GM19043 (cell line): ENCODE results near the gene MYH10.
"Not testable (repeated sequence)": the region's sequence is repeated elsewhere in the genome, so short reads cannot be mapped to it uniquely, and the experiment has no call there.

Source experiments
- ATAC-seq: cut with Tn5 transposase; IDR thresholded peaks from one replicate; pipeline ENCODE4 v1.9.1; 2021; ENCODE audit warnings: low read depth; ENCODE audit not compliant: unreplicated experiment

The MYH10 gene

DNA sequence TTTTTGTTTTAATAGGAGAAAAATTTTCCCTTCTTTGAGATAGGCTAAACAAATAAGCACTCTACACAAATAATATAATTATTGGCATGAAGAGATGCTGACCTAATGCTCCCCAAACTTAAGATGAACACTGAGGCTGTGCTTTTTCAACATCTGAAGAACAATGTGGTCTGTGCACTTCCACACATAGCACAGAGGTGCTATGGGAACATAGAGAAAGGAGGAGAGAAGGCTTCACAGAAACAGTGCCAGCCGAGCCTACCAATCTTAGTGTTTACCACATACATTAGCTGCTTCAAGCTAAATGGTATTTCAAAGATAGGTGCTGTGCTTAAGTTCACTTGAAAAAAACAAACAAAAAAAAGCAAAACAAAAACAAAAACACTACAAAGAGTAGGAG is 72.4 kb downstream of the MYH10 start:
- no peak for ATAC-seq

DNA sequence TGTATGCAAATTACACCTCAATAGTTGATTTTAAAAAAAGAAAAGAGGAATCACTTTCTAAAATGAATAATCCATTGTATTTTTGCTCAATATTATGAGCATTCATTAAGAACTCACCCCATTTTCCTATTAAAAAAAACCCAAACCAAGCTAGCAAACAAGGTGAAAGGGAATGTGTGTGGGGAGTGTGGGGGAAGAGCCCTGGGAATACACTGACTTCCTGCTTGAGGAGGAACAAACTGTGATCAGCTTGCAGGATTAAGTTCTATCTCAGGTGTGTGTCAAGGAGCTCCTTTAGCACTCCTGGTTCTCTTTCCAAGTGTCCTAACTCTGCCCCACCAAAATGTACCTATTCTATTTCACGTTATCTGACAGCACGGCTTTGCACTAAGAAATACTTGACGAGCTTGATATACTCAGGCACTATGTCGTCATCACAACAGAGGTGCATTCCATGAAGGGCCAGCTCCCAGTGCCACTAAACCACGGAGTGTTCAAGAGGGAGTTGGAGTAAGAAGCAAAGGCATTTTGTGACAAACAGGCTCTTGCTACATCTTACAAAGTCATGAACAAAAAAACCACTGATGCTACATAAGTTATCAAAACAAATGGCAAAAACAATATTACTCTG is 73.2 kb downstream of the MYH10 start:
- ATAC-seq = no peak

DNA sequence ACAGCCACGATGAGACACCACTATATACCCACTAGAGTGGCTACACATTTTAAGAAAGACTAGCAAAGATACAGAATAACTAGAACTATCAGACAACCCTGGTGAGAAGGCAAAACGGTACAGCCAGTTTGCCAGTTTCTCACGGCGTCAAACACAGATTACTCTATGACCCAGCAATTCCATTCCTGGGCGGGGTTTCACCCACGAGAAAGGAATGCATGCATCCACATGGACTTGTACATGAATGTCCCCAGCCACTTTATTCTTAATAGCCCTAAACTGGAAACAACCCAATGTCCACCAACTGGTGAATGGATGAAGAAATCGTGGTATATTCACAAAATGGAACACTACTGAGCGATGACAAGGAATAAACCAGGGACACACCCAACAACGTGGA is 74.5 kb downstream of the MYH10 start:
- ATAC-seq = no peak

DNA sequence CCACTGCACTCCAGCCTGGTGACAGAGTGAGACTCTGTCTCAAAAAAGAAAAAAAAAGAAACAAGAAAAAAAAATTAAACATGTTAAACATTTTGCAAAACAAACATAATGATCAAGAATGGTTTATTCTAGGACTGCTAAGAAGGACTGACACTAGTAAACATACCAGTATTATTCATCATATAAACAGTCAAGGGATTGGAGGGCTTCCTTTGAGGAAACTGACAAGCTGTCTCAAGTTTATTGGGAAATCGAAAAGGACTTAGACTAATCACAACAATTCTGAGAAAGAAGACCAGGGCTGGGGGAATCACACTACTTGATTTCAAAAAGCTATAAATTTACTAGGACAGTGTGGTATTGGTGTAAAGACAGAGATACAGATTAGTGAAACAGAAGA is 75.5 kb downstream of the MYH10 start:
- ATAC-seq = no peak

DNA sequence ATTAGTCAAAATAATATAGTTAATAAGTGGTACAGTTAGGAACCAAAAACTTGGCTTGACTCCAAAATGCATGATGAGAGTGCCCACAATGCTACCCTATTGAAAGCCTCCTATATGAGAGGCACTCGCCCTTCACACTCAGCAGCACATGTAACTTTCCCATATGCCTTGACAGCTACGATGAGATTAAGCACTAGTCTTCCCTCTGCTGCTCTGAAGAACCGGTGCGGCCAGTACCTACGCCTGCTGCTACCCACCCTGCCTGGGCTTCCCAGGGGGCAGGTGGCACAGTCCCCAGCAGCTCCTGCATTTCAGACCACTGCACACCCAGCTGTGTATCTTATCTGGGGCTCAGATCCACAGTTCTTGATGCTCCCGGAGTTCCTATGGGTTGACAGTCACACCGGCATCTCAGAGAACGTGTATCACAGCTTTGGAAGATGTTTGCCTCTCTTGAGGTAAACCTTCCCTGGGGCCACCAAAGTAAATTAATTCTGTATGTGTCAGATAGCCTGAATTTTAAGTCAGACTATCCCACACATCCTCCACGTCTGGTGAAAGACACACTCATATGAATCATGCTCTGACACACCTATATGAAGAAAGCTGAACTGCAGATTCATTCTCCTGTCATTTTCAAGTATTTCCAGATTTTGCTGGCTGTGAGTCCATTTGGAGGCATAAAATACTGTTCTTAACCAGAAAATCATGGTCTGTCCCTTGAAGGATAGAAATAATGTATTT is 77.8 kb downstream of the MYH10 start:
- ATAC-seq = no peak

DNA sequence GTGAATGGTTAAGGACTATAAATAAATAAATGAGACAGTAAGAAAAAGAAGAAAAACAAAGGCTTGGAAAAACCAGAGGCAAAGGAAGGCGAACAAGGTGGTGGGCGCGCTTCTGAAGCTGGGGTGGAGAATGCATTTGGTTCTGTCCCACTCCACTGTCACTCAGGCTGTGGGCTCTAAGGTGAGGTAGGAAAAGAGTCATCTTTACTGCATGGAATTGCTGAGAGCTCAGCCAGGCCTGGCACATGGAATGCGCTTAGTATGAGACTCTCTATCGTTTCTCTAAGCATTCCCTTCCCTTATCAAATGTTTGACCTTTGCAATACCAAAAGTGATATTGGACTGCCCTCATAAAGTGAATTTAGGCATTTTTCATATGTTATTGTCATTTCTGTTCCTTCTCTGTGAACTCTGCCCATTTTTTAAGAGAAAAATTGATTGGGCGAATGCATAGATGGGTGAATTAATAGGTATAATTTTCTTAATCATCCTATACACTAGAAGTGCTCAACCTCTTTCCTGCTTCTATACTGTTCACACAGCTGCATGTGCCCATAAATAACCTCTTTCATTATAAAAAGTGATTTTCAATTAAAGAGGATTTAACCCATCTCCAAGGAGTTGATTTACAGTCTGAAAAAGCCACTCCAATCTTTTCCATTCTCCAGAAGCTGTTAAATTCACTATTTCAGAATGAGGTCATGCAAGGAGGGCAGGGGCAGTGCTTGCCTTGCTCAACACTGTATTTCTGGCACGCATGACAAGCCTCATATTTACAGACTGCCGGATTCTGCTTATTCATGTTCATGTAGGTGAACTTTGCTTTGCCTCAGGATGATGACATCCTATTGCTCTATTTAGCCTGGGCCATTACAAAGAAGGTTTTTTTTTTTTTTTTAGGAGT is 87.7 kb downstream of the MYH10 start:
- no peak for ATAC-seq

DNA sequence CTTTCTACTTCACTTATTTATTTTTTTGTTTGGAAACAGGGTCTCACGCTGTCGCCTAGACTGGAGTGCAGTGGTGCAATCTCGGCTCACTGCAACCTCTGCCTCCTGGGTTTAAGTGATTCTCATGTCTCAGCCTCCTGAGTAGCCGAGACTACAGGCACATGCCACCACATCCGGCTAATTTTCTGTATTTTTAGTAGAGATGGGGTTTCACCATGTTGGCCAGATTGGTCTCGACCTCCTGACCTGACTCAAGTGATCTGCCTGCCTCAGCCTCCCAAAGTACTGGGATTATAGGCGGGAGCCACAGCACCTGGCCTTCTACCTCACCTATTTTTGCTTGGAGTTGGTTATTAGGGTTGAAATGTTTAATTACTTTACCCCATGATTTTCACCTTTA is 90.5 kb downstream of the MYH10 start:
- ATAC-seq = not testable (repeated sequence)

DNA sequence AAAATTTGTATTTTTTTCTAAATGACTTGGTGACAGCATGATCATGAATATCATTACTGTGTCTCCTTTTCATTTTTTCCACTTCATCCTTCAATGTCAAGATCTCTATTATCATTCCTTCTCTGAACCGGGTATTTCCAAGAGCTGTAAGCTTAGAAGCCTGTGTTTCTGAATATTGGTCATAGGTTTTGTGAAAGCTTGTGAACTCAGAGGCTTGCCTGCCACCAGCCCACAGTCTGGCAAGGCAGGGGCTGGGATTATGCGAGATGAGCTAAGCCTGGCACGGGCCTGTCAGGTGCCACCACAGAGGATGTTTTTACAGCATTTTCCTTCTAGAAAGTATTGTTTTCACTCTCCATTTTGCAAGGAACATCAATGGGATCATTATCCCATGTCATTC is 92.8 kb downstream of the MYH10 start:
- ATAC-seq = no peak

DNA sequence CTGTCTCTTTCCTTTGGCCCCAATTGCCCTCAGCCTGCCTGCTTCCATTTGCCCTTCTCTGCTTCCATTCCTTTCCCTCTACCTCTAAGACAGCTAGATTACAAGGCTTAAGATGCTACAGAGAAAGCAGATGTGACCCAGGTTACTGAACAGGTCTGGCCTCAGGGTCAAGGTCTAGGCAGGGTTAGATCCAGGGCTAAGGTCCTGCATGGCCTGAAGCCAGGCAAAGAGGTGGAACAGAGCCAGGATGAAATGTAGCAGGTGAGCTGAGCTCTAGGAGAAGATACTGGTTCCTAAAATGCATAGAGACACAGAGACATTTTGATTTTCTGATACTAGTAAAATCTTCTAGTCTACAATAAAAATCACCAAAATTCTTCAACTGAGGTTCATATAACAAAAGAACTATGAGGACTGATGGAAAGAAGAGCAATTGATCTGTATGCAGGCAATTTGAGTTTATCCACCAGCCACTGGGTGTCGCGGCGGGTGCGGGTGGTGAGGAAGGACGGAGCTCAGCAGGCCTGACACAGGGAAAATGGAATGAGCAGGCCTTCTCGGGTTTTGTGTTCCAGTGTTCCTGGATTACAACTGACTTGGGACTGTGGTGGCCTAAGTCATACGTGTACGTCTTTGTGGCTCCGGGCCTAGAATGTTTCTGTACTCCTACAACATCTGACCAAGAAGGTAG is 95.9 kb downstream of the MYH10 start:
- ATAC-seq = no peak

DNA sequence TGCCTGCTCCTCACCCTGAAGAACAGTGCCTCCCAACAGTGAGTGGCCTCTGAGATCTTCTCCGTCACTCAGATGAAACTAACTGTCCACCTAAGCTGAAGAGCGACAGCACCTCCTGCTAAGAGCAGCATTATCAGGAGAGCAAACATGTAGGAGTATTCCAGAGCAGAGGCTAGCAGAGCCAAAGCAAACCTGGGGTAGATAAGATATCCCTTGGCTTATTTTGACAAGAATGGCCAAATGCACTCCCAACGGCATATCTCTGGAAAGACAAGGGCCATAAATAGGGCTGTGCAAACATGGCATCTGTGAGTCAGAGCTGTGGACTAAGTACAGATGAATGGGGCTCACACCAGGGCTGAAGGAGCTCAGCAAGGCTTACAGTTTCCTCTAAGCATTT is 98.5 kb downstream of the MYH10 start:
- ATAC-seq = no peak

DNA sequence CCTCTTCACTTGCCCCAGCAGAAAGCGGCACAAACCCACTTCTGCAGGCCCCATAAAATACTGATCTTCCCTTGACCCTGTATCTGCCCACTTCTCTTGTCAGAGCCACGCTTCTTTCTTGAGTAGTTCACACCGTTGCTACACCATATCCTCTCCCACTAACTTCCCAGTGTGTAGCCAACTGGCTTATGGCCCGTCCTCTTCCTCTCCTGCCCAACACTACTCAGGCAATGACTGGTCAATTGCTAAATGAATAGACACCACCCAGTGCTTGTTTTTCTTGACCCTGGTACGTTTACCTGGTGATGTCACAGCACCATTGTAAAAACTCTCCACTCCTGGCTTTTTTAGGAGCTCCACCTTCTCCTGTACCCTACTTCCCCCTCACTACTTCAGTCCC is 107.9 kb downstream of the MYH10 start:
- no peak for ATAC-seq

DNA sequence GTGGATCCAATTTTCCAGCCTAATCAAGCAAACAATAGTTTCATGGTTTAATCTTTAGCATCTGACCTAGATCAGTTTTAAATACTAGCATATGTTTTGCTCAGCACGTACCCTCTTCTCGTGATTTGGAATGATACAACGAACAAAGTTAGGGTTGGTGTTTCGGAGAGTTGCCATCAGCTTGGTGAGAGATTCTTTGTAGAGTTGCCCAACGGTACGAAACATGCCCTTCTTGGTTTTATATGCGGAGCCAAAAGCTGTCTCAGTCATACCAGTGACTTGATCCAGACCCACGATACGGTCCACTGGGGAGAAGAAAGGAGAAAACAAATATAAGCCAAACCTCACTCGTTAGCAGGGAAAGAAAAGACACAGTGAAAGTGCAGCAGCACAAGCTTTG is 109.5 kb downstream of the MYH10 start:
- no peak for ATAC-seq

DNA sequence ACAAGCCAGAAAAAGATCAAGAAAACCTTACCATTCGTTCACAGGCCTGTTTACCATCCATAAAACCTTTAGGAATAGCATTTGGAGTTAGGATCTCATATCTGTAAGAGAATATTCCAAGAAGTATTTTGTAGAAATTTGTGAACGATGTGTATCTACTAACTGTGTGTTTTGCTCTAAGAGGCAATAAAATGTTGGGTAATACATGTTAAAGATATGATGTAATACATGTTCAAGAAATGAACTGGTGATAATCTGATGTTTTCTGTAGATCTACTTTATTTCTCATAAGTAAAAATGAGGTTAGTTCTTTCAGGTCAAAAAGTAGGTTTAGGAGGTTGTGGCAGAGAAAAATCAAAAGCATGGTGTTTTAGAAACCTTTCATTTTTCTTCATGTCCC is 111.7 kb downstream of the MYH10 start:
- ATAC-seq = no peak

DNA sequence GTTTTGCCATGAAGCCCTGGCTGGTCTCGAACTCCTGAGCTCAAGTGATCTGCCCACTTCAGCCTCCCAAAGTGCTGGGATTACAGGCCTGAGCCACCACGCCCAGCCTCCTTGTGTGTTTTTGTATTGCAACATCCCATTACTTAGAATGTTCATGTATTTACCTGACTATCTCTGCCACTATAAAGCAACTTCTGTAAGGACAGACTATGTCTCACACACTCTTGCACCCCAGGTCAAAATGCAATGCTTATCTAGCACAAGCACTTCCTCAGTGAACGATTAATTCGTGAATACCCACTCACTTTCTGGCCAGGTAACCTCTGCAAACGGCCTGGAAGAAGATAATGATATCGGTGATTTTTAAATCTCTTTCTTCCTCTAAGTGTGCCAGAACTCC is 112.2 kb downstream of the MYH10 start:
- ATAC-seq = no peak

DNA sequence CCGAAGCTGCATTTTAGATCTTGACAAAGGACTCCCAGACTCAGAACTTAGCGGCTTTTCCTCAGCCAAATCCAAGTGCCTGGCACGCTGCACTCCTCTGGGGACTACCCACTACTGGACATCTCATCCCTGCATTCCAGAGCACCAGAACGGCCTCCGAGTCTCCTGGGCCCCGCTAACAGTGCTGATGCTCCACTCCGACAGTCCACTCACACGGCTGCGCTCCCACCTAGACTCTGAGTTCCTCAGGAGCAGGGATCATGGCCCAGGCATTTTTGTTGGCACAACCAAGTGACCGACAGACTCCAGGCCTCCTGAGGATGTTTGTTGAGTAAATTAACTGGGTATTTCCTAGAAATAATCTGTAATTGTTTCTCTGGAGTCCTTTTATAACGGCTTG is 115.7 kb downstream of the MYH10 start:
- no peak for ATAC-seq

DNA sequence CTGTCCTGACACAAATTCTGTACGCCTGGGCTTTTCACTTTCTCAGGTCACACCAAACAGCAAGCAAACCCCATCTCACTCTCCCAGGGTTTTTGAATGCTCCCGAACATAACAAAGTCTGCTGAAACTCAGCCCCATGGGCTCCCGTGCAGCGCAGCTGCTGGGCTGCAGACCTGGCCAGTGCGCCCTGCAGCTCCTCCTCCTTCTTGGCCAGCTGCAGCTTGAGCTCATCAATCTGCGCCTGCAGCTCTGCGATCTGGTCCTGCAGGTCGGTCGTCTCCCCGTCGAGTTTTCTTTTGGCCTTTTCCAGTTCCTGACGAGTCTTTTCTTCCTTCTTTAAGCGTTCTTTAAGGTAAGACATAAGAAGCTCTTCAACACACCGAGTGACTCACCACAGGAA is 124.4 kb downstream of the MYH10 start:
- ATAC-seq = no peak

DNA sequence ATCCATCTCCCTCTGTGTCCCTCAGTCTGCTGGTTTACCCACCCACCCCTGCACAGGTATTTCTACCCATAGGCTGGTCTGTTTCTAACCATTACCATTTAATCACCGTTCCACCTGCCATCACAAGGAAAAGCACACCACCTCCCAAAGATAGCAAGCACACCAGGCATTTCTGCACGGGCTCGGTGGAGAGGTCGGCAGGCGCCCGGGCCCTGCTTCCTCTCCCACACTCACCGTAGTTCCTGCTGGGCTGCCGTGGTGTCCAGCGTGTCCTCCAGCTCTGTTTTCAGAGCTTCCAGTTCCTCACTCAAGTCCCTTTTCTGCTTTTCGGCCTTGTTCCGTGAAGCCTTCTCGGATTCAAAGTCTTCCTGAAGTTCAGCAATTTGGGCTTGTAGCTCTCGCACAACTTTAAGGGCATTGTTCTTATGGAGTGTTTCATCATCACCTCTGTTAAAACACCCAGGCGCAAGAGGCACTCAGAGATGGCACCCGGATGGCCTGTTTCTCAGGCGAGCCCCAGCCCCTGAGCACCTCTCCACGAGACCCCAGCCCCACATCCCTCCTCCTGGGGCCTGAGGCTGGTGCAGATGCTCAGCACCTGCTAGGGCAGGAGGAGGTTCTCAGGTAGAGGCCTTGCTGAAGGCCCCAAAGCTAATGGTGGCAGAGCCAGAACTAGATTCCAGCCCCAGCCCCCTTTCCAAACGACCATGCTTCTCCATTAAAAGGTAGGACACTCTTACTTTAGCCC is 125.9 kb downstream of the MYH10 start:
- ATAC-seq = no peak

DNA sequence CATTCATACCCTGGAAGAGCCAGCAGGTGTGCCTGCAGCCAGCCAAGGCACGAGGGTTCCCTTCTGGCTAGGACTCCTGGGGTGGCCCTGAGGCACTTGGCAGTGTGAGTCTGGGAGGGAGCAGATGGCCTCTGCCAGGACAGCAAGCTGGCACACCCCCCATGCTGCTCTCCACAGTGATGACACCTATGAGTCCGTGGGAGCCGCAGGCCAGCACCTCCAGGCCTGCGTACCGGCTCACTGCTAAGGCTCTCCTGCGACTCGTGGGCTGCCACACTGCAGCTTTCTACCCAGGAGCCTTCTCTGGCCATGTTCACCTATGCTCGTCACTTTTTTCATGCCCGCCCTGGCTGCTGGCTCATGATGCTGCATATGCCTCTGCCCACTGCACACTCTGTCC is 126.7 kb downstream of the MYH10 start:
- ATAC-seq = no peak

DNA sequence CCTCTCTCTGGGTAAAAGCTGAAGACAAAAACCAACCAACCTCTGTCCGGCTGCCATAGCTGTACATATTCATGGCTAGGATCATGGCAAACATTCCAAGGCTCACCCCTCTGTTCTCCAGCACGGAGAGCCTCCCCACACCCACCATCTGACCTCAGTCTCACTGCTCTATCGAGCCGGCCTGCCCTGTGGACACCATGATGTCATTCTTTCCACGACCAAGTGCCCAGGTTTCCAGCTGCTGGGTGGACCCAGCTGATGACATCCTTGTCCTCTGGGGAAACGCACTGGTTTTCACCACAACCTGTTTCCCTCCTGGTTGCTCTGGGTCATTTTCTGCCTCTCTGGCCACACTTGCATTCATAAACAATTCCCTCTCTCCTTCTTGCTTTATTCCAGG is 127.2 kb downstream of the MYH10 start:
- ATAC-seq = no peak

DNA sequence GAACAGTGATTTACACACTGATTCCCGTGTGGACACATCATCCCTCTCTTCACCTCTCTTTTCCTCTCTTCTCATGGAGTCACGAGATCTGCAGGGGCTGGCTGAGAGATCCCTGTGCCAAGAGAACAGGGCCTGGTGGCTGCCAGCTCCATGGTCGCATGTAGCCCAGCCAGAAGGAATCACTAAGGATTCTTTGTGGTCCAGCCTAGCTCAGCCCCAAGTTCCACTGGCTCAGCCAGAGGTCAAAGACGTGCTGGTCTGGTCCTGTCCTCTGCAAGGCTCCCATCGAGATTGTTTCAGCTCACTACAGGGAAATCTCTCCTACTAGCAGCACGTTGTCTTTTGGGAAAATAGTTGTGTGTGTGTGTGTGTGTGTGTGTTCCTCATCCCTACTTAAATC is 128.4 kb downstream of the MYH10 start:
- ATAC-seq = no peak
